HCT116 (cell line): Measurements from ENCODE around the gene BACE1.

ENCODE experiments used
- ATF3 ChIP-seq: IDR thresholded peaks from 2 replicates; pipeline ENCODE4 v1.6.1; 2012
- CEBPB ChIP-seq: IDR thresholded peaks from 2 replicates; pipeline ENCODE4 v1.6.1; 2012; ENCODE audit warnings: low read depth
- CTCF ChIP-seq, 3 experiments: fragments of 200-600 bp in 1 of 3; sonication (generic) in 1 of 3; IDR thresholded peaks in 2 of 3; conservative IDR thresholded peaks in 1 of 3; 2 replicates each; pipeline ENCODE4 v1.5.1; 2012 to 2017; ENCODE audit warnings: low read depth in 2 of 3, low read length in 2 of 3, antibody characterized with exemption in 1 of 3, borderline replicate concordance in 1 of 3, control low read depth in 1 of 3, mild to moderate bottlenecking in 1 of 3, mixed read lengths in 1 of 3, mixed run types in 1 of 3, moderate library complexity in 1 of 3; ENCODE audit not compliant: insufficient read depth in 1 of 3
- EZH2 ChIP-seq: fragments of 200-600 bp; sonication (generic); IDR thresholded peaks from 2 replicates; pipeline ENCODE4 v1.6.1; 2017; ENCODE audit warnings: antibody characterized with exemption, mixed run types
- EZH2phosphoT487 ChIP-seq: fragments of 200-600 bp; IDR thresholded peaks from 2 replicates; pipeline ENCODE4 v1.6.1; 2018; ENCODE audit warnings: antibody characterized with exemption, borderline replicate concordance
- POLR2A ChIP-seq: IDR thresholded peaks from 2 replicates; pipeline ENCODE4 v1.7.0; 2011; ENCODE audit warnings: borderline replicate concordance; ENCODE audit not compliant: insufficient read depth, insufficient read length; ENCODE audit errors: extremely low read depth
- POLR2AphosphoS5 ChIP-seq: IDR thresholded peaks from 2 replicates; pipeline ENCODE4 v1.6.1; 2011; ENCODE audit warnings: mild to moderate bottlenecking, low read depth, low read length, moderate library complexity
- REST ChIP-seq: IDR thresholded peaks from 2 replicates; pipeline ENCODE4 v1.6.1; 2012; ENCODE audit warnings: low read depth
- YY1 ChIP-seq: IDR thresholded peaks from 2 replicates; pipeline ENCODE4 v1.6.1; 2011; ENCODE audit warnings: low read length, low read depth, moderate library complexity, mild to moderate bottlenecking; ENCODE audit not compliant: insufficient replicate concordance; ENCODE audit errors: extremely low read depth
- ZFX ChIP-seq: fragments of 450-650 bp; IDR thresholded peaks from 2 replicates; pipeline ENCODE4 v1.6.1; 2017

GRCh38 chr11:117298195-117298594 is 17.9 kb downstream of the BACE1 start:
- TF ChIP-seq ATF3 = no peak
- TF ChIP-seq CTCF (IDR thresholded peaks at IDR 0.05 in 2 of 3, conservative IDR thresholded peaks at IDR 0.05 in 1 of 3; ENCODE audit: borderline replicate concordance in 1 of 3, insufficient read depth in 1 of 3, low read depth in 2 of 3, low read length in 2 of 3) = no peak
- no peak for TF ChIP-seq EZH2
- no peak for TF ChIP-seq REST
- no peak for TF ChIP-seq POLR2AphosphoS5
- no peak for TF ChIP-seq POLR2A
- TF ChIP-seq ZFX = no peak
- TF ChIP-seq CEBPB = no peak
- no peak for TF ChIP-seq EZH2phosphoT487
- TF ChIP-seq YY1 = no peak
